ENCODE results near the gene SEMA5A.

DNA sequence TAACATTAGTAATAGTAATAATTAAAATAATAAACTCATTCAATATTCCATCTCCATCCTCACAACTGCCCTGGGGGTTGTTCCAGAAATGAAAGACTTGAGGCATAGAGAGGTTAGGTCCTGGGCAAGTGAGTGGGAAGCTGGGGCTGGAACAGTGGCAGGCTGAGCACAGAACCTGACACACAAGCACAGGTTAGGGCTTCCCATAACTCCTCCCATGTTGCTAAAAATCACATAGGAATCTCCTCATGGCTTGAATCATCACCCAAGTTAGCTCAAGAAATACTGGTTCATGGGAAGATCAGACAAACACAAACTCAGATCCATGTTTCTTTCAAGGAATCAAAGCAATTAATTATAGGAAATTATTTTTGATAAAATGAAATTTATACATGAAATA is 487.7 kb downstream of the SEMA5A start:
- no peak for TF ChIP-seq CTCF (IDR thresholded peaks at IDR 0.05; ENCODE audit: insufficient read depth, low read length)
- TF ChIP-seq POLR2AphosphoS5 (IDR thresholded peaks at IDR 0.05; ENCODE audit: low read depth) = no peak
- no peak for TF ChIP-seq SPI1 (IDR thresholded peaks at IDR 0.05; ENCODE audit: borderline replicate concordance, low read depth)
- TF ChIP-seq REST (IDR thresholded peaks at IDR 0.05; ENCODE audit: insufficient replicate concordance, low read depth) = no peak
- TF ChIP-seq GABPA (IDR thresholded peaks at IDR 0.05; ENCODE audit: low read depth) = no peak
